GM12873 (cell line): Measurements from ENCODE around the gene DAZL.

Experiments used
- CTCF ChIP-seq: IDR thresholded peaks from 2 replicates; pipeline ENCODE4 v1.5.1; 2012; ENCODE audit warnings: low read depth, mild to moderate bottlenecking, moderate library complexity, low read length, control low read depth; ENCODE audit not compliant: insufficient read depth; ENCODE audit errors: missing control alignments

The DAZL gene

GRCh38 chr3:16589867-16590624 is 15.2 kb downstream of the DAZL start:
- no peak for TF ChIP-seq CTCF

GRCh38 chr3:16589120-16589519 is 16.1 kb downstream of the DAZL start:
- TF ChIP-seq CTCF, result no peak

DNA sequence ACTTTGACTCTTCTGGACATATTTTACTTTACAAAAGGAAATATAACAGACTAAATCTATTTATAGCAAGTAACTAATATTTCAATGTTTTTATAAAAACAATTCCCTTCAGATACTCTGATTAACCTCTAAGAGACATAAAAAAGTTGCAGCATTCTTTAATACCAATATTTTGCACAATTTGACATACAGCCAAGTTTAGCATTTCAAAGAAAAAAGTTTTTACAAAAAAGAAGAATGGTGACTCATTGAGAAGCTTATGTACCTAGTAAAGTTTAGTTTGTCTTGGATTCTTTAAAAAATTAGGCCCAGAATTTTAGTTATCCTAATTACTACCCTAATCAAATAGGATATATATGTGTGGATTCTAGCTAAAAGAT is 17.6 kb downstream of the DAZL start:
- no peak for TF ChIP-seq CTCF

DNA sequence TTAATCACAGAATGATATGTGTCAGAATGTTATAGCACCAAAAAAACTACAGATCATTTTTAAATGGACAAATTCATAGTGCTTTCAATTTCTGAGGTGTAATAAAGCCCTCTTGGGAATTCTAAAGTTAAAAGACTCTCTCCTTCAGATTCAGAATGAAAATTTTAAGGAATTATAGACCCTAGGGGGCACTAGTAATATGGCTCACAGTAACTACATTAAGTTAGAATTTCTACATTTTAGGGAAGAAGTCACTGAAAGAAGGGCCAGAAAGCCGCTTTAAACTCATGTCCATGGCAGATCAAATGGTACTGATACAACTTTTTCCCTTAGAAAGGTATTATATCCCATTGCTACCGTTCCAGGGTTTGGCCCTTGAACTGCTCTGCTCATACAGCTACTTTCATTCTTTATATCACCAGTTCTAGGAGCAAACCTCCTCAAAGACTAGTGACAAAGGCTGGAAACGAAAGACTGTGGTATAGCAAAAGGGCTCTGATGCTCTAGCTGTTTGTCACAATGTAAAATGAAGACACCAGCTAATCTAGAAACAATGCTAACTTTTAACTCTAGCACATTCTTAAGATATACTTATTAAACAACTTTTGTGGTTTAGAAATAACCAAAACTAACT is 18.1 kb downstream of the DAZL start:
- TF ChIP-seq CTCF, result no peak

GRCh38 chr3:16584880-16585279 is 20.3 kb downstream of the DAZL start:
- TF ChIP-seq CTCF, result no peak

DNA sequence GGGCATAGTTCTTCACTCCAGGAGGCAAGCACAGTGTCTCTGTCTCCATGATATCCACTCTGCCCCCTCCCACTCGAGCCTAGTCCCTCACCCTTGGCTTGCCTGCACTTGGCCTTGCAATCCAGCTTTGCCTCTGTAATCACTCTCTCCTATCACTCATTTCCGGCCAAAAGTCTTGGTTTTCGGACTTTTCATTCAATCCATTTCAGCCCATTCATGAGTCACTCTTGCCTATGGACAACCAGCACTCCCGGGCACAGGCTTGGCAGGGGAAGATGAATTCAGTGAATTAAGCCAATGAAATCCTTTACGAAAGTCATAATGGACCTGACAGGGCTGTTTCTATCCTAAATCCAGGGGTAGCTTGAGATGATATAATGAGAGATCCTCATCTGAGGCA is 21.7 kb downstream of the DAZL start:
- no peak for TF ChIP-seq CTCF

GRCh38 chr3:16570113-16570512 is 35.1 kb downstream of the DAZL start:
- no peak for TF ChIP-seq CTCF
